Endodermal cell (in vitro differentiated cells): ENCODE measurements around the gene CAPN9. TPM values are rescaled to one million over a fixed set of nuclear protein-coding genes. Genes with fewer than 3 reads are reported as not detected.

Experiments
- DNase-seq: peaks from one replicate; pipeline ENCODE4 v3.0.0-alpha.2; 2017
- H3K27ac ChIP-seq: 2 replicates; pipeline ENCODE4 v1.5.1; 2013; ENCODE audit warnings: mild to moderate bottlenecking, low read depth, low read length, moderate library complexity
- H3K27me3 ChIP-seq: 2 replicates; pipeline ENCODE4 v1.6.1; 2013; ENCODE audit warnings: mild to moderate bottlenecking, low read length, moderate library complexity; ENCODE audit not compliant: insufficient read depth, control insufficient read depth, poor library complexity, severe bottlenecking
- H3K36me3 ChIP-seq: 2 replicates; pipeline ENCODE4 v1.7.0; 2013; ENCODE audit warnings: mild to moderate bottlenecking, low read length, moderate library complexity; ENCODE audit not compliant: control insufficient read depth, insufficient read depth
- H3K4me1 ChIP-seq: one replicate; pipeline ENCODE4 v1.7.0; 2013; ENCODE audit warnings: low read length; ENCODE audit not compliant: control insufficient read depth, insufficient read depth
- H3K4me3 ChIP-seq: 2 replicates; pipeline ENCODE4 v1.5.1; 2013; ENCODE audit warnings: mild to moderate bottlenecking, low read length, moderate library complexity
- H3K9ac ChIP-seq: 2 replicates; pipeline ENCODE4 v1.6.1; 2013; ENCODE audit warnings: mild to moderate bottlenecking, low read length, moderate library complexity; ENCODE audit not compliant: poor library complexity, severe bottlenecking; ENCODE audit errors: extremely low read depth
- H3K9me3 ChIP-seq: 2 replicates; pipeline ENCODE4 v1.6.1; 2013; ENCODE audit warnings: mild to moderate bottlenecking, low read length, moderate library complexity; ENCODE audit not compliant: control insufficient read depth
- H3K27ac Mint-ChIP-seq: 2 replicates; pipeline ENCODE4 v1.8.0; 2020; ENCODE audit warnings: mixed read lengths
- H3K27me3 Mint-ChIP-seq: 2 replicates; pipeline ENCODE4 v1.8.0; 2021; ENCODE audit warnings: mild to moderate bottlenecking, mixed read lengths; ENCODE audit not compliant: insufficient read depth
- H3K36me3 Mint-ChIP-seq: 2 replicates; pipeline ENCODE4 v1.8.0; 2020; ENCODE audit warnings: low read depth, mixed read lengths
- H3K4me1 Mint-ChIP-seq: 2 replicates; pipeline ENCODE4 v1.8.0; 2020; ENCODE audit warnings: mixed read lengths
- H3K4me3 Mint-ChIP-seq: 2 replicates; pipeline ENCODE4 v1.8.0; 2020; ENCODE audit warnings: mild to moderate bottlenecking, moderate library complexity, mixed read lengths
- H3K9me3 Mint-ChIP-seq: 2 replicates; pipeline ENCODE4 v1.8.0; 2020; ENCODE audit warnings: mild to moderate bottlenecking, mixed read lengths
- CTCF ChIP-seq: fragments of 200-600 bp; sonication (generic); conservative IDR thresholded peaks from 2 replicates; pipeline ENCODE4 v1.5.0; 2021; ENCODE audit warnings: antibody characterized with exemption, mild to moderate bottlenecking
- WGBS, 2 experiments: methylation state at CpG; one replicate each; pipeline versions ENCODE4 v1.1.5 to v1.1.7; 2013; ENCODE audit warnings: missing lambda C conversion rate in 2 of 2, mixed read lengths in 1 of 2; ENCODE audit not compliant: insufficient coverage in 1 of 2, insufficient read length in 1 of 2; 5-methylcytosine and 5-hydroxymethylcytosine counted together
- total RNA-seq, 2 donors: library from RNA; stranded (reverse); fragmentation: NEBNext Ultra II Directional in 1 of 2; extraction: Animal tissue kit (Norgen Biotek cat#: 25700) in 1 of 2; gene quantifications; 2 replicates in 1 of 2; 3 replicates in 1 of 2; pipeline ENCODE4 v1.2.1, GENCODE V29; 2021

Gene CAPN9
- total RNA-seq, 2 donors from 2014 or later: 1.1 TPM

- Mint-ChIP-seq H3K27me3 (peaks cover 2% of the 10 kb centered on the region), H3K9me3 (no peaks in the 10 kb centered on the region), H3K4me3 (no peak overlapping the region), H3K27ac (no peak overlapping the region), H3K36me3 (no peaks in the 10 kb centered on the region), H3K4me1 (no peaks in the 10 kb centered on the region)
- Histone ChIP-seq H3K4me3 (no peak overlapping the region), H3K27ac (no peak overlapping the region), H3K4me1 (no peaks in the 10 kb centered on the region), H3K36me3 (no peaks in the 10 kb centered on the region), H3K27me3 (no peaks in the 10 kb centered on the region), H3K9me3 (no peaks in the 10 kb centered on the region), H3K9ac (no peak overlapping the region)
- DNase-seq: no peak
- TF ChIP-seq CTCF: no peak
- 92 to 97% methylated on average over 12 to 18 of the region's 18 CpGs for WGBS, 2 experiments
Observed at GRCh38 chr1:230709619-230710542, 37.3 kb upstream of the CAPN9 start.

GRCh38 chr1:230710543-230710904 lies 36.7 kb upstream of the CAPN9 start:
- H3K27ac Mint-ChIP-seq: no peak overlapping the region
- no peaks in the 10 kb centered on the region for H3K9me3 Mint-ChIP-seq
- no peaks in the 10 kb centered on the region for H3K9me3 ChIP-seq
- no peaks in the 10 kb centered on the region for H3K27me3 ChIP-seq
- no peak for TF ChIP-seq CTCF
- no peaks in the 10 kb centered on the region for H3K4me1 Mint-ChIP-seq
- H3K4me3 Mint-ChIP-seq: no peak overlapping the region
- H3K9ac ChIP-seq: no peak overlapping the region
- H3K4me3 ChIP-seq: no peak overlapping the region
- no peaks in the 10 kb centered on the region for H3K36me3 ChIP-seq
- H3K36me3 Mint-ChIP-seq: no peaks in the 10 kb centered on the region
- H3K27me3 Mint-ChIP-seq: peaks cover 2% of the 10 kb centered on the region
- H3K27ac ChIP-seq: no peak overlapping the region
- DNase-seq: no peak
- H3K4me1 ChIP-seq: no peaks in the 10 kb centered on the region
- WGBS, 2 experiments: 96 to 100% methylated on average over 2 to 8 of the region's 8 CpGs

GRCh38 chr1:230711245-230711644 lies 35.9 kb upstream of the CAPN9 start:
- H3K27ac Mint-ChIP-seq: no peak overlapping the region
- Histone ChIP-seq H3K4me1 (no peaks in the 10 kb centered on the region), H3K27ac (no peak overlapping the region), H3K9ac (no peak overlapping the region), H3K36me3 (no peaks in the 10 kb centered on the region), H3K9me3 (no peaks in the 10 kb centered on the region), H3K27me3 (no peaks in the 10 kb centered on the region), H3K4me3 (no peak overlapping the region)
- H3K36me3 Mint-ChIP-seq: no peaks in the 10 kb centered on the region
- H3K4me3 Mint-ChIP-seq: no peak overlapping the region
- no peak for TF ChIP-seq CTCF
- H3K4me1 Mint-ChIP-seq: no peaks in the 10 kb centered on the region
- no peak for DNase-seq
- WGBS, 2 experiments: 88 to 95% methylated on average over 2 to 3 of the region's 3 CpGs
- H3K27me3 Mint-ChIP-seq: peaks cover 2% of the 10 kb centered on the region
- peaks cover 1% of the 10 kb centered on the region for H3K9me3 Mint-ChIP-seq
